Measurements from ENCODE around the gene RALBP1. TPM values are rescaled to one million over a fixed set of nuclear protein-coding genes. Genes with fewer than 3 reads are reported as not detected.

The RALBP1 gene
- total RNA-seq, 1 experiment from 2014 or later, result 70.0 TPM

DNA sequence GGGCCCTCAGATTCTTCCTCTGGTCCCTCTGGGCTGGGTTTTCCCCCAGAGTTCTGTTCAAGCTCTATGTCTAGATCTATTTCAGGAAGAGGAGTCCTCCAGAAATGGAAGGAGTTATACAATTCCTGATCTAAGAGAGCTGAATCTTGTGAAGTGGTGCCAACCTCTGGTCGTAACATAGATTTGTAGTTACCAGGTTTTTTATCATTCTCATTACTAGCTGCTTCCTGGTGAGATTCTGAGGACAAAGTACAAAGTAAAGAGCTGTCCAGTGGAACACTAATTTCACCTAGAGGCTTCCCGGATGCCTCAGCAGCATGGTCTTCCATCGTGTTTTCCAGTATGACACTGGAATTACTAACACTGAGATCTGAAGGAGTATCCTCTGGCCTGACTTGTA is 94.9 kb downstream of the RALBP1 start:
- TF ChIP-seq, protein P1, sequence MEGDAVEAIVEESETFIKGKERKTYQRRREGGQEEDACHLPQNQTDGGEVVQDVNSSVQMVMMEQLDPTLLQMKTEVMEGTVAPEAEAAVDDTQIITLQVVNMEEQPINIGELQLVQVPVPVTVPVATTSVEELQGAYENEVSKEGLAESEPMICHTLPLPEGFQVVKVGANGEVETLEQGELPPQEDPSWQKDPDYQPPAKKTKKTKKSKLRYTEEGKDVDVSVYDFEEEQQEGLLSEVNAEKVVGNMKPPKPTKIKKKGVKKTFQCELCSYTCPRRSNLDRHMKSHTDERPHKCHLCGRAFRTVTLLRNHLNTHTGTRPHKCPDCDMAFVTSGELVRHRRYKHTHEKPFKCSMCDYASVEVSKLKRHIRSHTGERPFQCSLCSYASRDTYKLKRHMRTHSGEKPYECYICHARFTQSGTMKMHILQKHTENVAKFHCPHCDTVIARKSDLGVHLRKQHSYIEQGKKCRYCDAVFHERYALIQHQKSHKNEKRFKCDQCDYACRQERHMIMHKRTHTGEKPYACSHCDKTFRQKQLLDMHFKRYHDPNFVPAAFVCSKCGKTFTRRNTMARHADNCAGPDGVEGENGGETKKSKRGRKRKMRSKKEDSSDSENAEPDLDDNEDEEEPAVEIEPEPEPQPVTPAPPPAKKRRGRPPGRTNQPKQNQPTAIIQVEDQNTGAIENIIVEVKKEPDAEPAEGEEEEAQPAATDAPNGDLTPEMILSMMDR (IDR thresholded peaks at IDR 0.05), result no peak
- TF ChIP-seq TCF7L2 (IDR thresholded peaks at IDR 0.05; ENCODE audit: low read depth, low read length), result no peak
- TF ChIP-seq SIN3A (IDR thresholded peaks at IDR 0.05; ENCODE audit: borderline replicate concordance, insufficient read depth, low read depth, low read length), result no peak
- TF ChIP-seq, protein P2, sequence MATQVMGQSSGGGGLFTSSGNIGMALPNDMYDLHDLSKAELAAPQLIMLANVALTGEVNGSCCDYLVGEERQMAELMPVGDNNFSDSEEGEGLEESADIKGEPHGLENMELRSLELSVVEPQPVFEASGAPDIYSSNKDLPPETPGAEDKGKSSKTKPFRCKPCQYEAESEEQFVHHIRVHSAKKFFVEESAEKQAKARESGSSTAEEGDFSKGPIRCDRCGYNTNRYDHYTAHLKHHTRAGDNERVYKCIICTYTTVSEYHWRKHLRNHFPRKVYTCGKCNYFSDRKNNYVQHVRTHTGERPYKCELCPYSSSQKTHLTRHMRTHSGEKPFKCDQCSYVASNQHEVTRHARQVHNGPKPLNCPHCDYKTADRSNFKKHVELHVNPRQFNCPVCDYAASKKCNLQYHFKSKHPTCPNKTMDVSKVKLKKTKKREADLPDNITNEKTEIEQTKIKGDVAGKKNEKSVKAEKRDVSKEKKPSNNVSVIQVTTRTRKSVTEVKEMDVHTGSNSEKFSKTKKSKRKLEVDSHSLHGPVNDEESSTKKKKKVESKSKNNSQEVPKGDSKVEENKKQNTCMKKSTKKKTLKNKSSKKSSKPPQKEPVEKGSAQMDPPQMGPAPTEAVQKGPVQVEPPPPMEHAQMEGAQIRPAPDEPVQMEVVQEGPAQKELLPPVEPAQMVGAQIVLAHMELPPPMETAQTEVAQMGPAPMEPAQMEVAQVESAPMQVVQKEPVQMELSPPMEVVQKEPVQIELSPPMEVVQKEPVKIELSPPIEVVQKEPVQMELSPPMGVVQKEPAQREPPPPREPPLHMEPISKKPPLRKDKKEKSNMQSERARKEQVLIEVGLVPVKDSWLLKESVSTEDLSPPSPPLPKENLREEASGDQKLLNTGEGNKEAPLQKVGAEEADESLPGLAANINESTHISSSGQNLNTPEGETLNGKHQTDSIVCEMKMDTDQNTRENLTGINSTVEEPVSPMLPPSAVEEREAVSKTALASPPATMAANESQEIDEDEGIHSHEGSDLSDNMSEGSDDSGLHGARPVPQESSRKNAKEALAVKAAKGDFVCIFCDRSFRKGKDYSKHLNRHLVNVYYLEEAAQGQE (IDR thresholded peaks at IDR 0.05; ENCODE audit: insufficient read depth in 1 of 2, low read depth in 2 of 2, low read length in 1 of 2), result no peak
- TF ChIP-seq POLR2AphosphoS5 (IDR thresholded peaks at IDR 0.05; ENCODE audit: low read depth, low read length), result no peak
- H3K36me3 ChIP-seq (ENCODE audit: control insufficient read depth, insufficient read depth, low read length), result peaks cover 8% of the 10 kb centered on the region; the same call in 1 of the 2 replicates
- H3K9me3 ChIP-seq (ENCODE audit: control insufficient read depth, insufficient read depth, low read depth, low read length), result no peaks in the 10 kb centered on the region
- ATAC-seq, result no peak
- intact Hi-C loops (cut with micrococcal nuclease; ENCODE audit: unreplicated experiment), result no loop called here
- CTCF ChIA-PET, result no interaction called here
- BruUV-seq (replicated peaks), result no TSS peak
- no peaks in the 10 kb centered on the region for H3K27me3 ChIP-seq (ENCODE audit: control insufficient read depth, insufficient read depth, low read length)
- POLR2A ChIA-PET, result no interaction called here
- DNase-seq (ENCODE audit: low read depth, low spot score), result no peak
- no peak overlapping the region for H3K27ac ChIP-seq (ENCODE audit: low read length)
- H3K4me1 ChIP-seq (ENCODE audit: control insufficient read depth, insufficient read depth, low read length), result no peaks in the 10 kb centered on the region
- in situ Hi-C loops (cut with HindIII; ENCODE audit: low pct_unique_long_range_greater_than_20kb, low sequenced_read_pairs), result no loop called here
- no peak overlapping the region for H3K4me3 ChIP-seq (ENCODE audit: low read depth in 2 of 2, low read length in 2 of 2)

GRCh38 chr18:9571546-9571945 is 96.2 kb downstream of the RALBP1 start:
- H3K4me3 ChIP-seq (ENCODE audit: low read depth in 2 of 2, low read length in 2 of 2), result no peak overlapping the region
- peaks cover 5% of the 10 kb centered on the region; the same call in 1 of the 2 replicates for H3K4me1 ChIP-seq (ENCODE audit: control insufficient read depth, insufficient read depth, low read length)
- ChIA-PET CTCF (no interaction called here), POLR2A (no interaction called here)
- in situ Hi-C loops (cut with HindIII; ENCODE audit: low pct_unique_long_range_greater_than_20kb, low sequenced_read_pairs) (no loop called here), intact Hi-C loops (cut with micrococcal nuclease; ENCODE audit: unreplicated experiment) (no loop called here)
- no peaks in the 10 kb centered on the region for H3K27me3 ChIP-seq (ENCODE audit: control insufficient read depth, insufficient read depth, low read length)
- H3K36me3 ChIP-seq (ENCODE audit: control insufficient read depth, insufficient read depth, low read length), result peaks cover 9% of the 10 kb centered on the region; the same call in 1 of the 2 replicates
- H3K9me3 ChIP-seq (ENCODE audit: control insufficient read depth, insufficient read depth, low read depth, low read length), result no peaks in the 10 kb centered on the region
- TF ChIP-seq, protein P1 (IDR thresholded peaks at IDR 0.05), result no peak
- TF ChIP-seq TCF7L2 (IDR thresholded peaks at IDR 0.05; ENCODE audit: low read depth, low read length) (no peak), SIN3A (IDR thresholded peaks at IDR 0.05; ENCODE audit: borderline replicate concordance, insufficient read depth, low read depth, low read length) (no peak)
- no peak overlapping the region for H3K27ac ChIP-seq (ENCODE audit: low read length)
- DNase-seq (ENCODE audit: low read depth, low spot score) (no peak), ATAC-seq (no peak)
- BruUV-seq (replicated peaks), result no TSS peak

Measured in Panc1 (cell line).